H1 (cell line): ENCODE data around the gene HK2. TPM values are rescaled to one million over a fixed set of nuclear protein-coding genes. Genes with fewer than 3 reads are reported as not detected.

Experiments used
- BACH1 ChIP-seq: IDR thresholded peaks from 2 replicates; pipeline ENCODE4 v1.6.1; 2012; ENCODE audit warnings: low read length, improper control_type of control experiment
- CBX8 ChIP-seq: fragments of 300-800, 300-1000 bp; sonication (generic); IDR thresholded peaks from 2 replicates; pipeline ENCODE4 v1.7.1; 2016; ENCODE audit warnings: low read depth, low read length, borderline replicate concordance
- CEBPB ChIP-seq: IDR thresholded peaks from 2 replicates; pipeline ENCODE4 v1.6.1; 2012; ENCODE audit warnings: low read depth, low read length
- POU5F1 ChIP-seq: IDR thresholded peaks from 2 replicates; pipeline ENCODE4 v1.6.1; 2011; ENCODE audit warnings: low read depth, mild to moderate bottlenecking, low read length, moderate library complexity
- SP2 ChIP-seq: IDR thresholded peaks from 2 replicates; pipeline ENCODE4 v1.6.1; 2012; ENCODE audit warnings: mild to moderate bottlenecking, low read length, inconsistent platforms
- polyA plus RNA-seq, 7 experiments: library from polyadenylated mRNA; depleted of rRNA in 3 of 7; stranded (reverse) in 5 of 7; unstranded in 2 of 7; fragments of >200 nt in 5 of 7; fragments of 200-250 nt in 2 of 7; gene quantifications; 1 replicate in 5 of 7; 2 replicates in 1 of 7; 4 replicates in 1 of 7; pipeline versions ENCODE4 v1.2.1 to v1.2.3, GENCODE V29; 2011 to 2013; ENCODE audit warnings: missing spikeins in 2 of 7, mixed read lengths in 2 of 7
- total RNA-seq: library from RNA; stranded (reverse); fragmentation: NEBNext Ultra II Directional; extraction: Animal tissue kit (Norgen Biotek cat#: 25700); gene quantifications from 2 replicates; pipeline ENCODE4 v1.2.1, GENCODE V29; 2021

Gene HK2
- total and polyA plus RNA-seq, 2 of the 8 experiments (the other 6 are each of a cell fraction or from before 2014, with no cell fraction given): 22.1 to 61.9 TPM

DNA sequence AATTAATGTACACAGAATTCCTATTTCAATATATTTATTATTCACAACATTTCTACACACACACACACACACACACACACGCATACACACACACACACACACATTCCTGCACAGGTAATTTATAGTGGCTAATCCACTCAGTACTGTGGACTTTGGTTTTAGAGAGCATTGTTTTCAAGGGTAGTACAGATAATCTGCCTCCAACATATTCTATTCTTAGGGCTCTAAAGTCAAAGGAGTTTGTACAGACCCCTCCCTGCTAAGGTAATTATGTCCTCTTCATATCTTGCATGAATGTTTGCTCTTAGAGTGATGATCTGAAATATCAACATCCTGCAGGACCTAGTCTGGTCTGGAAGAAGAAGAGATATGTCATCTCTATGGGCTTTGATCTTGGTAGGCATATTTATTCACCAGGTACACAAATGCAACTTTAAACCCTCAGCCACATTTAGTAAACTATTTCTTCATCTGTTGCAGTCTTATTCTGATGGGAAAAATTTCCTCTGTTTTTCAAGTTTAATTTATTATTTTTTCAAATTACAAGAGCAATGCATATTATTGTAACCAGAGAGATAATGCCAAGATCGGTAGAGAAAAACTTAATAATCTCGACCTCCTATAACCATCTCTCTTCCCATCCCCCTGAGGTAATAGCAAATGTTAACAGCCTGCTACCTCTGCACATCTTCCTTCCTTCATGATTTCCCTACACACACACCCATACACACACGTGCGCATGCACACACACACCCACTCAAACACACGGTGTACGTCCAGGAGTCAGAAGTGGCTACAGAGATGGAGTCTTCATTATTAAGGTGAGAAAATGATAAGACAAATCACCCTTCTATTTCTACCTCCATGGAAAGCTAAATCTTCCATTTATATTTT lies 106.2 kb downstream of the HK2 start (continued):
- TF ChIP-seq CBX8 (no peak), POU5F1 (no peak), CEBPB (no peak), BACH1 (no peak), SP2 (no peak)
- TF ChIP-seq, all 59 proteins: peak for 0
